K562 (cell line): ENCODE results near the gene DACT3. TPM values are rescaled to one million over a fixed set of nuclear protein-coding genes. Genes with fewer than 3 reads are reported as not detected.
A peak's percentile ranks its signal among the peaks of the same experiment; 100 is the strongest.

Experiments used
- FOXP1 ChIP-seq: sonication (generic); formaldehyde crosslinking; IDR thresholded peaks from 2 replicates; pipeline ENCODE4 v1.8.0; 2022; ENCODE audit warnings: mild to moderate bottlenecking, missing genetic modification reagents
- MAFF ChIP-seq: IDR thresholded peaks from 2 replicates; pipeline ENCODE4 v1.6.1; 2012; ENCODE audit warnings: low read length, improper control_type of control experiment
- NFRKB ChIP-seq: fragments of 450-650 bp; IDR thresholded peaks from 2 replicates; pipeline ENCODE4 v1.6.1; 2016; ENCODE audit warnings: low read depth
- PHF20 ChIP-seq: fragments of 450-650 bp; IDR thresholded peaks from 2 replicates; pipeline ENCODE4 v1.6.1; 2018; ENCODE audit not compliant: partially characterized antibody
- STAG1 ChIP-seq: sonication (generic); formaldehyde crosslinking; IDR thresholded peaks from 2 replicates; pipeline ENCODE4 v1.5.0; 2020; ENCODE audit warnings: missing genetic modification reagents, borderline replicate concordance
- YY1 ChIP-seq, 3 experiments: IDR thresholded peaks; 2 replicates each; pipeline ENCODE4 v1.6.1; 2011; ENCODE audit warnings: low read length in 2 of 3, mild to moderate bottlenecking in 2 of 3, moderate library complexity in 2 of 3, borderline replicate concordance in 1 of 3, control low read depth in 1 of 3, low read depth in 1 of 3; ENCODE audit not compliant: insufficient read depth in 3 of 3, insufficient replicate concordance in 2 of 3, control insufficient read depth in 1 of 3, insufficient read length in 1 of 3; ENCODE audit errors: extremely low read depth in 1 of 3
- ZBTB8A ChIP-seq: fragments of 450-650 bp; IDR thresholded peaks from 2 replicates; pipeline ENCODE4 v1.6.1; 2018; ENCODE audit warnings: mild to moderate bottlenecking, moderate library complexity; ENCODE audit not compliant: partially characterized antibody
- ZNF263 ChIP-seq: sonication (generic); formaldehyde crosslinking; IDR thresholded peaks from 2 replicates; pipeline ENCODE4 v1.8.0; 2022; ENCODE audit warnings: mild to moderate bottlenecking, missing genetic modification reagents, borderline replicate concordance
- ZNF79 ChIP-seq: fragments of 250-450 bp; sonication (Bioruptor Pico); IDR thresholded peaks from 2 replicates; pipeline ENCODE4 v1.4.0; 2020; ENCODE audit warnings: low read depth, mild to moderate bottlenecking, moderate library complexity
- polyA plus RNA-seq, 8 experiments: library from polyadenylated mRNA; depleted of rRNA in 4 of 8; stranded (reverse) in 5 of 8; unstranded in 3 of 8; fragments of >200 nt; fragmentation: Nextera tagmentation in 2 of 8; fragmentation: Illumina TruSeq in 1 of 8; extraction: Ambion mirVana in 2 of 8; extraction: Trizol in 1 of 8; gene quantifications; 2 replicates each; pipeline versions ENCODE4 v1.2.1 to v1.2.3, GENCODE V29; 2011 to 2014; ENCODE audit warnings: inconsistent platforms in 1 of 8, missing spikeins in 1 of 8
- total RNA-seq, 7 experiments: library from RNA; depleted of rRNA in 6 of 7; stranded (reverse); fragments of >200 nt in 6 of 7; fragmentation: Illumina TruSeq in 2 of 7; extraction: Trizol in 2 of 7; gene quantifications; 2 replicates each; pipeline versions ENCODE4 v1.2.1 to v1.2.3, GENCODE V29; 2011 to 2021; ENCODE audit warnings: low replicate concordance in 1 of 7
- TF ChIP-seq, protein P1 (sequence below): fragments of 450-650 bp; formaldehyde crosslinking; IDR thresholded peaks from 2 replicates; pipeline ENCODE4 v1.4.0; 2020; ENCODE audit warnings: mild to moderate bottlenecking, moderate library complexity
- TF ChIP-seq, protein P2 (sequence below): fragments of 450-650 bp; formaldehyde crosslinking; IDR thresholded peaks from 2 replicates; pipeline ENCODE4 v1.4.0; 2020; ENCODE audit warnings: mild to moderate bottlenecking, mixed read lengths
- TF ChIP-seq, protein P3 (sequence below): IDR thresholded peaks from 3 replicates; pipeline ENCODE4 v1.6.1; 2011; ENCODE audit warnings: borderline replicate concordance, mild to moderate bottlenecking; ENCODE audit not compliant: insufficient read length, insufficient read depth

The DACT3 gene
- total and polyA plus RNA-seq, 9 of the 15 experiments (the other 6 are each of a cell fraction or from before 2014, with no cell fraction given): 0.67 to 6.5 (median 3.5) TPM

DNA sequence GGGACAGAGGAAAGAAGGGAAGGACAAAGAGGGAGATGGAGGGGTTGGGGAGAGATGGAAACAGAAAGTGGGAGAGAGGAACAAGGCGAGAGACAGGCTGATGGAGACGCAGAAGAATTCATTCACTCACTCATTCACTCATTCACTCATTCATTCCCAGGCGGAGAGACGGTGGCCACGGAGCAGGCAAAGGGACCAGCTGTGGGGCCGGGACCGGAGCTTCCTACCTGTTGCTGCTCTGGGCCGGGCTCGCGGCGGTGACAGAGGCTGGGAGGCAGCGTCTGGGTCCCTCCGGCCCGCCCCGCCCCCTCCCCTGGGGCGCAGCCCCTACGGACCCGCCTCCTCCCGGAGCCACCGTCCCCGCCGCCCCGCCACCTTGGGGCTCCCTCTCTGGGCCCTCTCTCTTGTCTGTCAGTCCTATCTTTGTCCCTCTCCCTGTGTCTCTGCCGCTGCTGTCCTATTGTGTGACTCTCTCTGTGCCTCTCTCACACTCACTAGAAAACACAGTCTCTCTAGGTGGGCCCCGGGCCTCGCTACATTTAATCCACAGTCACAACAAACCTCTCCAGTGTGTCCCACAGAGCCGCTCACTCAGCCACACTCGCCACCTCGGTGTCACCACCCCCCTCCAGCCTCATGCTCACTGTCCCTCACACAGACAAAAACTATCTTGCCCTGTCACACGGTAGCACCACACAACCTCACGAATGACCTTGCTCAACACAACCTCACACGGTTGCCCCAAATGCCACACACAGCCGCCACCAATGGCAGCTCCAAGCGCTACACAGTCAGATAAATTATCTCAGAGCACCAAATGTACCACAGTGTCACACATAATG is 24.8 kb downstream of the DACT3 start, which contains the start of gene GNG8 (continued):
- TF ChIP-seq FOXP1 (CRISPR knock-in tag) (no peak), PHF20 (no peak), MAFF (no peak), STAG1 (CRISPR knock-in tag) (no peak), YY1 (IDR thresholded peaks at IDR 0.05; ENCODE audit: borderline replicate concordance in 1 of 3, control insufficient read depth in 1 of 3, extremely low read depth in 1 of 3, insufficient read depth in 3 of 3, insufficient read length in 1 of 3, insufficient replicate concordance in 2 of 3, low read depth in 1 of 3, low read length in 2 of 3) (no peak), ZNF79 (CRISPR knock-in tag) (no peak), NFRKB (no peak), ZBTB8A (no peak), ZNF263 (peak; percentile 15; the same call in 1 of the 2 replicates)
- TF ChIP-seq, protein P1, sequence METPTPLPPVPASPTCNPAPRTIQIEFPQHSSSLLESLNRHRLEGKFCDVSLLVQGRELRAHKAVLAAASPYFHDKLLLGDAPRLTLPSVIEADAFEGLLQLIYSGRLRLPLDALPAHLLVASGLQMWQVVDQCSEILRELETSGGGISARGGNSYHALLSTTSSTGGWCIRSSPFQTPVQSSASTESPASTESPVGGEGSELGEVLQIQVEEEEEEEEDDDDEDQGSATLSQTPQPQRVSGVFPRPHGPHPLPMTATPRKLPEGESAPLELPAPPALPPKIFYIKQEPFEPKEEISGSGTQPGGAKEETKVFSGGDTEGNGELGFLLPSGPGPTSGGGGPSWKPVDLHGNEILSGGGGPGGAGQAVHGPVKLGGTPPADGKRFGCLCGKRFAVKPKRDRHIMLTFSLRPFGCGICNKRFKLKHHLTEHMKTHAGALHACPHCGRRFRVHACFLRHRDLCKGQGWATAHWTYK (CRISPR knock-in tag): no peak
- TF ChIP-seq, protein P2, sequence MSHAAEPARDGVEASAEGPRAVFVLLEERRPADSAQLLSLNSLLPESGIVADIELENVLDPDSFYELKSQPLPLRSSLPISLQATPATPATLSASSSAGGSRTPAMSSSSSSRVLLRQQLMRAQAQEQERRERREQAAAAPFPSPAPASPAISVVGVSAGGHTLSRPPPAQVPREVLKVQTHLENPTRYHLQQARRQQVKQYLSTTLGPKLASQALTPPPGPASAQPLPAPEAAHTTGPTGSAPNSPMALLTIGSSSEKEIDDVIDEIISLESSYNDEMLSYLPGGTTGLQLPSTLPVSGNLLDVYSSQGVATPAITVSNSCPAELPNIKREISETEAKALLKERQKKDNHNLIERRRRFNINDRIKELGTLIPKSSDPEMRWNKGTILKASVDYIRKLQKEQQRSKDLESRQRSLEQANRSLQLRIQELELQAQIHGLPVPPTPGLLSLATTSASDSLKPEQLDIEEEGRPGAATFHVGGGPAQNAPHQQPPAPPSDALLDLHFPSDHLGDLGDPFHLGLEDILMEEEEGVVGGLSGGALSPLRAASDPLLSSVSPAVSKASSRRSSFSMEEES: no peak
- TF ChIP-seq, protein P3, sequence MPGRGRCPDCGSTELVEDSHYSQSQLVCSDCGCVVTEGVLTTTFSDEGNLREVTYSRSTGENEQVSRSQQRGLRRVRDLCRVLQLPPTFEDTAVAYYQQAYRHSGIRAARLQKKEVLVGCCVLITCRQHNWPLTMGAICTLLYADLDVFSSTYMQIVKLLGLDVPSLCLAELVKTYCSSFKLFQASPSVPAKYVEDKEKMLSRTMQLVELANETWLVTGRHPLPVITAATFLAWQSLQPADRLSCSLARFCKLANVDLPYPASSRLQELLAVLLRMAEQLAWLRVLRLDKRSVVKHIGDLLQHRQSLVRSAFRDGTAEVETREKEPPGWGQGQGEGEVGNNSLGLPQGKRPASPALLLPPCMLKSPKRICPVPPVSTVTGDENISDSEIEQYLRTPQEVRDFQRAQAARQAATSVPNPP: no peak
